PFSK-1 (cell line): ENCODE data around the gene ATP5PB.

ENCODE experiments used
- FOXP2 ChIP-seq: optimal IDR thresholded peaks from 2 replicates; pipeline ENCODE3; 2011; ENCODE audit warnings: borderline replicate concordance, control low read depth, inconsistent platforms; ENCODE audit not compliant: insufficient read depth; ENCODE audit errors: extremely low read length, extremely low read depth
- POLR2AphosphoS5 ChIP-seq: IDR thresholded peaks from 2 replicates; pipeline ENCODE4 v1.6.1; 2012; ENCODE audit warnings: low read depth, mild to moderate bottlenecking, control low read depth, low read length, moderate library complexity
- SIN3A ChIP-seq: IDR thresholded peaks from 2 replicates; pipeline ENCODE4 v1.6.1; 2012; ENCODE audit warnings: mild to moderate bottlenecking, low read length, moderate library complexity, borderline replicate concordance; ENCODE audit not compliant: insufficient read depth
- TAF1 ChIP-seq: IDR thresholded peaks from 2 replicates; pipeline ENCODE4 v1.6.1; 2012; ENCODE audit warnings: low read length, control low read depth, borderline replicate concordance; ENCODE audit not compliant: insufficient read depth
- TF ChIP-seq, protein P1 (sequence below), 2 experiments: IDR thresholded peaks; 2 replicates each; pipeline versions ENCODE4 v1.6.1 to v1.8.0; 2011 to 2012; ENCODE audit warnings: low read depth in 2 of 2, low read length in 2 of 2, control low read depth in 1 of 2, inconsistent platforms in 1 of 2, mild to moderate bottlenecking in 1 of 2, moderate library complexity in 1 of 2; ENCODE audit not compliant: insufficient read depth in 1 of 2

ATP5PB gene

DNA sequence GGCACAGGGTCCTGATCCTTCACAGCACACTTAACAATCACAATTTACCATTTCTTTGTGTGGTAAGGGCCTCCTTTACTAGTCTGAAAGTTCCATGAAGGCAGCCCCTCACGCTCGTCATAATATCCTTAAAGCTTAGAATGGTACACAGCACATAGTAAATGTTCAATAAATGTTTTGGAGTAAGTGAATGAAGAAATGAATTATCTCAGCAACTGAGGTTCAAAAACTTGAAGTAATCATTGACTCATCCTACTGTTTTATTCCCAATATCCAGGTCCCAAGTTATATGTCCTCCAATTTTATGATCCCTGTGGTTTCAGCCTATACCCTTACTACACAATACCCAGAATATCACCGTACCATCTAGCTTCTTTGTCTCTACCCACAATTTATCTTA lies 22.3 kb downstream of the ATP5PB start:
- no peak for TF ChIP-seq FOXP2
- no peak for TF ChIP-seq POLR2AphosphoS5
- TF ChIP-seq SIN3A = no peak
- no peak for TF ChIP-seq TAF1
- TF ChIP-seq, protein P1, sequence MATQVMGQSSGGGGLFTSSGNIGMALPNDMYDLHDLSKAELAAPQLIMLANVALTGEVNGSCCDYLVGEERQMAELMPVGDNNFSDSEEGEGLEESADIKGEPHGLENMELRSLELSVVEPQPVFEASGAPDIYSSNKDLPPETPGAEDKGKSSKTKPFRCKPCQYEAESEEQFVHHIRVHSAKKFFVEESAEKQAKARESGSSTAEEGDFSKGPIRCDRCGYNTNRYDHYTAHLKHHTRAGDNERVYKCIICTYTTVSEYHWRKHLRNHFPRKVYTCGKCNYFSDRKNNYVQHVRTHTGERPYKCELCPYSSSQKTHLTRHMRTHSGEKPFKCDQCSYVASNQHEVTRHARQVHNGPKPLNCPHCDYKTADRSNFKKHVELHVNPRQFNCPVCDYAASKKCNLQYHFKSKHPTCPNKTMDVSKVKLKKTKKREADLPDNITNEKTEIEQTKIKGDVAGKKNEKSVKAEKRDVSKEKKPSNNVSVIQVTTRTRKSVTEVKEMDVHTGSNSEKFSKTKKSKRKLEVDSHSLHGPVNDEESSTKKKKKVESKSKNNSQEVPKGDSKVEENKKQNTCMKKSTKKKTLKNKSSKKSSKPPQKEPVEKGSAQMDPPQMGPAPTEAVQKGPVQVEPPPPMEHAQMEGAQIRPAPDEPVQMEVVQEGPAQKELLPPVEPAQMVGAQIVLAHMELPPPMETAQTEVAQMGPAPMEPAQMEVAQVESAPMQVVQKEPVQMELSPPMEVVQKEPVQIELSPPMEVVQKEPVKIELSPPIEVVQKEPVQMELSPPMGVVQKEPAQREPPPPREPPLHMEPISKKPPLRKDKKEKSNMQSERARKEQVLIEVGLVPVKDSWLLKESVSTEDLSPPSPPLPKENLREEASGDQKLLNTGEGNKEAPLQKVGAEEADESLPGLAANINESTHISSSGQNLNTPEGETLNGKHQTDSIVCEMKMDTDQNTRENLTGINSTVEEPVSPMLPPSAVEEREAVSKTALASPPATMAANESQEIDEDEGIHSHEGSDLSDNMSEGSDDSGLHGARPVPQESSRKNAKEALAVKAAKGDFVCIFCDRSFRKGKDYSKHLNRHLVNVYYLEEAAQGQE (IDR thresholded peaks at IDR 0.05; ENCODE audit: insufficient read depth in 1 of 2, low read depth in 2 of 2, low read length in 2 of 2) = no peak

DNA sequence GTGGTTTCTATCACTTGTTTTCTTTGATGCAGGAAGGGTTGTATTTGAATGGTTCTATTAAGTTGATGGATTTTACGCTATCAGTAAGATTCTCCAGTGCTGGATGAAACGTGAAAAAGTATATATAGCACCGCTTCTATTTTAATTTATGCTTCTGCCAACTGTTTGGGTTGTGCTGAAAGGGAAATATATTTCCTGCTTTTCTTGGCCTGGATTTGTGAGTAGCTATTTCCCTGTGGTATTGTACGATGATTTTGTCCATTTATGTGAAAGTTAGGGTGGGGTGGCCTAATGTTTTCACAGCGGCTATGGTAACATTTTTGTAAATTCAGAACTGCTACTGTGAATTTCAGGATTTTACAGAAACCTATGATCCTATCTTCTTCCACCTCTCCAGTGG lies 24.8 kb downstream of the ATP5PB start:
- TF ChIP-seq SIN3A (no peak), FOXP2 (no peak)
- TF ChIP-seq, protein P1 (IDR thresholded peaks at IDR 0.05; ENCODE audit: insufficient read depth in 1 of 2, low read depth in 2 of 2, low read length in 2 of 2) = no peak

DNA sequence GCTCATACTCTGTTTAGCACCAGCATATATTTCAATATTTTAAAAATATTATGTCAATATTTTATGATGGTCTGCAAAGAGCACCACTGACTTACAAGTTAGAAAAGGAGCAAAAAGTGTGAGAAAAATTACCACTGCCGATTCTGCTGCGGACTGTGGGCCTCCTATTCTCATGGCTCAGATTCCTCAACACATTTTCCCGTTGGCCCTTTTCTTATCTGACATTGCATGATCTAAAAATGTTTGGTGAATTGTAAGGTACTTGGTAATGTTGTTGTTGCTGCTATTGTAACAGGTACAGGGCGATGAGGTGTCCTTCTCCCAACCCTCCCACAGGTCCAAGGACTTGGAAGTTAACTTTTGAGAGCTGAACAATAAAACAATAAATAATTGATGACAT lies 25.3 kb downstream of the ATP5PB start:
- TF ChIP-seq TAF1 (no peak), POLR2AphosphoS5 (no peak), FOXP2 (no peak)

DNA sequence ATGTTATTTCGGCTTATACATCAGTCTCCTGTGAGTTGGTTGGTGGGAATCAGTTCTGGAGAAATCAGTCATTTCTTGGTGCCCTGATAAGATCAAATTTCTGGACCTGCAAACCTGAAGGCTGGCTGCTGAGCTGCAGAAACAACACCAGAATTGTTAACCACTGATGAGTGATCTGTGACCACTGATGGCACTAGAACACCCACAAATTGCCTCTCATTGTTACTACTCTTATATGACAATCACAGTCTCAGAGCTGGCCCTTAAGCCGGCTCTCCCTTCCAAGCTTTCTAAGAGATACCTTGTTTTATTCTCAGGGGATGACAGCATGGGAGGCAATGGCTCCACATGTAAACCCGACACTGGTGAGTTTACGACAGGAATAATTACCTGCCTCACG lies 26.4 kb downstream of the ATP5PB start:
- TF ChIP-seq TAF1 (no peak), SIN3A (no peak), FOXP2 (no peak), POLR2AphosphoS5 (no peak)
- TF ChIP-seq, protein P1 (IDR thresholded peaks at IDR 0.05; ENCODE audit: insufficient read depth in 1 of 2, low read depth in 2 of 2, low read length in 2 of 2) = no peak

- TF ChIP-seq FOXP2 = no peak
- no peak for TF ChIP-seq SIN3A
- no peak for TF ChIP-seq TAF1
- no peak for TF ChIP-seq POLR2AphosphoS5
- TF ChIP-seq, protein P1 (IDR thresholded peaks at IDR 0.05; ENCODE audit: insufficient read depth in 1 of 2, low read depth in 2 of 2, low read length in 2 of 2) = no peak
Measured at GRCh38 chr1:111476214-111476613, 26.9 kb downstream of the ATP5PB start.

DNA sequence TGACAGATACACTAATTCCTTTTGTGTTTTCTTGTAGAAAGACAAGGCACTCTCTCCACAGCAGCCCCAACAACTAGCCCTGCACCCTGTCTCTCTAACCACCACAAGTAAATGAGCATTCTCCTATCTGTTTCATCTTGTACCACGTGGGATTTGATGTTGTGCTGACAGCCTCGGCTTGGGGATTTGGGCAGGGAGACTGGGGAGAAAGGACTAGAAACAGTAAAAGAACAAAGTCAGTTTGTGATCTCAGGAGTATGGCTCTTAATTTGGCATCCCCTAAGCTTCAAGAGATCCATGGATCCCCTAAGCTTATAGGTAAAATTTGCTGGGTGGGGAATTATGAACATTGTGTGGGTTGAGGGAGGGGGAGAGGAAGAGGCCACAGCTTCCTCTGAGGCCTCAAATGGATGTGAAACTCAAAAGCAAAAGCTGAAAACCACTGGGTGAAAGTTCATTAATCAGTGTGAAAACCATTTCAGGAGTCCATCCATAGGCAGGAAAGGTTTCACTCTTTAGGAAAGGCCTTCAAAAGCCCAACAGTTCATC lies 27.6 kb downstream of the ATP5PB start:
- TF ChIP-seq POLR2AphosphoS5 (no peak), FOXP2 (no peak), TAF1 (no peak), SIN3A (no peak)
- TF ChIP-seq, protein P1 (IDR thresholded peaks at IDR 0.05; ENCODE audit: insufficient read depth in 1 of 2, low read depth in 2 of 2, low read length in 2 of 2) = no peak
